ENCODE results near the gene MAP3K1. TPM values are rescaled to one million over a fixed set of nuclear protein-coding genes. Genes with fewer than 3 reads are reported as not detected.

Gene MAP3K1
- total RNA-seq, 3 donors from 2014 or later: 18.2 to 19.1 (median 18.6) TPM

- Mint-ChIP-seq H3K4me3 (no peak overlapping the region), H3K36me3 (ENCODE audit: insufficient read depth) (peaks cover 38% of the 10 kb centered on the region), H3K27me3 (ENCODE audit: low read depth) (no peaks in the 10 kb centered on the region), H3K4me1 (ENCODE audit: low read depth) (peaks cover 13% of the 10 kb centered on the region), H3K9me3 (no peaks in the 10 kb centered on the region)
- DNase-seq: no peak
- no peak for ATAC-seq
These were observed 66.2 kb downstream of the MAP3K1 start for GRCh38 chr5:56881571-56881970.

- no peak for ATAC-seq
- Mint-ChIP-seq H3K4me1 (ENCODE audit: low read depth) (peaks cover 16% of the 10 kb centered on the region), H3K36me3 (ENCODE audit: insufficient read depth) (peaks cover 44% of the 10 kb centered on the region), H3K9me3 (no peaks in the 10 kb centered on the region), H3K4me3 (no peak overlapping the region), H3K27me3 (ENCODE audit: low read depth) (no peaks in the 10 kb centered on the region)
- DNase-seq: no peak
These were observed 78.1 kb downstream of the MAP3K1 start for GRCh38 chr5:56893251-56893951.

GRCh38 chr5:56896763-56897162 lies 81.4 kb downstream of the MAP3K1 start:
- no peak overlapping the region for H3K4me3 Mint-ChIP-seq
- no peaks in the 10 kb centered on the region for H3K27me3 Mint-ChIP-seq (ENCODE audit: low read depth)
- peaks cover 27% of the 10 kb centered on the region for H3K36me3 Mint-ChIP-seq (ENCODE audit: insufficient read depth)
- no peaks in the 10 kb centered on the region for H3K9me3 Mint-ChIP-seq
- ATAC-seq (no peak), DNase-seq (no peak)
- H3K4me1 Mint-ChIP-seq (ENCODE audit: low read depth): peaks cover 11% of the 10 kb centered on the region

- ATAC-seq (no peak), DNase-seq (no peak)
- Mint-ChIP-seq H3K9me3 (no peaks in the 10 kb centered on the region), H3K27me3 (ENCODE audit: low read depth) (no peaks in the 10 kb centered on the region), H3K36me3 (ENCODE audit: insufficient read depth) (peaks cover 20% of the 10 kb centered on the region), H3K4me3 (no peak overlapping the region), H3K4me1 (ENCODE audit: low read depth) (peaks cover 7% of the 10 kb centered on the region)
These were observed 82.9 kb downstream of the MAP3K1 start for GRCh38 chr5:56898213-56898612.

- no peak overlapping the region for H3K4me3 Mint-ChIP-seq
- no peaks in the 10 kb centered on the region for H3K27me3 Mint-ChIP-seq (ENCODE audit: low read depth)
- ATAC-seq: peak in 1 of 2 donors; percentile 28
- H3K4me1 Mint-ChIP-seq (ENCODE audit: low read depth): peaks cover 4% of the 10 kb centered on the region
- no peak for DNase-seq
- no peaks in the 10 kb centered on the region for H3K9me3 Mint-ChIP-seq
- peaks cover 14% of the 10 kb centered on the region for H3K36me3 Mint-ChIP-seq (ENCODE audit: insufficient read depth)
These were observed 85.0 kb downstream of the MAP3K1 start for GRCh38 chr5:56900395-56900794.

- peaks cover 11% of the 10 kb centered on the region for H3K36me3 Mint-ChIP-seq (ENCODE audit: insufficient read depth)
- no peak overlapping the region for H3K4me3 Mint-ChIP-seq
- H3K27me3 Mint-ChIP-seq (ENCODE audit: low read depth): no peaks in the 10 kb centered on the region
- no peaks in the 10 kb centered on the region for H3K9me3 Mint-ChIP-seq
- peak; percentile 67 to 72 for ATAC-seq
- peaks cover 4% of the 10 kb centered on the region for H3K4me1 Mint-ChIP-seq (ENCODE audit: low read depth)
- DNase-seq: peak; percentile 15
These were observed 85.7 kb downstream of the MAP3K1 start for GRCh38 chr5:56900858-56901578.

GRCh38 chr5:56908942-56909293 lies 93.6 kb downstream of the MAP3K1 start:
- Mint-ChIP-seq H3K9me3 (no peaks in the 10 kb centered on the region), H3K27me3 (ENCODE audit: low read depth) (no peaks in the 10 kb centered on the region), H3K4me1 (ENCODE audit: low read depth) (peaks cover 16% of the 10 kb centered on the region), H3K36me3 (ENCODE audit: insufficient read depth) (no peaks in the 10 kb centered on the region), H3K4me3 (peak overlapping the region; percentile 83)
- ATAC-seq (peak; percentile 15 to 27), DNase-seq (peak; percentile 5)

GRCh38 chr5:56909294-56910209 lies 94.2 kb downstream of the MAP3K1 start, which contains the start of gene SETD9:
Gene SETD9 (plus strand): TSS chr5:56909596. CDS start chr5:56909646, 50 bp downstream.
- ATAC-seq (peak; percentile 87 to 88), DNase-seq (peak; percentile 84)
- Mint-ChIP-seq H3K4me3 (peak within 1 kb of the TSS; percentile 83), H3K36me3 (ENCODE audit: insufficient read depth) (no peaks in the 10 kb centered on the region), H3K27me3 (ENCODE audit: low read depth) (no peaks in the 10 kb centered on the region), H3K4me1 (ENCODE audit: low read depth) (peaks cover 16% of the 10 kb centered on the region), H3K9me3 (no peaks in the 10 kb centered on the region)

GRCh38 chr5:56910210-56910965 lies 95.0 kb downstream of the MAP3K1 start:
- peaks cover 16% of the 10 kb centered on the region for H3K4me1 Mint-ChIP-seq (ENCODE audit: low read depth)
- peak; percentile 19 to 34 for ATAC-seq
- H3K4me3 Mint-ChIP-seq: peak overlapping the region; percentile 83
- no peak for DNase-seq
- H3K36me3 Mint-ChIP-seq (ENCODE audit: insufficient read depth): no peaks in the 10 kb centered on the region
- H3K27me3 Mint-ChIP-seq (ENCODE audit: low read depth): no peaks in the 10 kb centered on the region
- no peaks in the 10 kb centered on the region for H3K9me3 Mint-ChIP-seq

- no peaks in the 10 kb centered on the region for H3K27me3 Mint-ChIP-seq (ENCODE audit: low read depth)
- no peak for ATAC-seq
- no peaks in the 10 kb centered on the region for H3K9me3 Mint-ChIP-seq
- no peaks in the 10 kb centered on the region for H3K36me3 Mint-ChIP-seq (ENCODE audit: insufficient read depth)
- peaks cover 14% of the 10 kb centered on the region for H3K4me1 Mint-ChIP-seq (ENCODE audit: low read depth)
- H3K4me3 Mint-ChIP-seq: no peak overlapping the region
- DNase-seq: no peak
These were observed 98.4 kb downstream of the MAP3K1 start for GRCh38 chr5:56913766-56914165.

GRCh38 chr5:56914678-56915077 lies 99.3 kb downstream of the MAP3K1 start:
- Mint-ChIP-seq H3K9me3 (no peaks in the 10 kb centered on the region), H3K4me3 (no peak overlapping the region), H3K4me1 (ENCODE audit: low read depth) (peaks cover 11% of the 10 kb centered on the region), H3K36me3 (ENCODE audit: insufficient read depth) (no peaks in the 10 kb centered on the region), H3K27me3 (ENCODE audit: low read depth) (no peaks in the 10 kb centered on the region)
- ATAC-seq (no peak), DNase-seq (no peak)

- DNase-seq: no peak
- Mint-ChIP-seq H3K4me1 (ENCODE audit: low read depth) (peaks cover 2% of the 10 kb centered on the region), H3K4me3 (no peak overlapping the region), H3K9me3 (no peaks in the 10 kb centered on the region), H3K27me3 (ENCODE audit: low read depth) (no peaks in the 10 kb centered on the region), H3K36me3 (ENCODE audit: insufficient read depth) (peaks cover 6% of the 10 kb centered on the region)
- ATAC-seq: no peak
These were observed 102.2 kb downstream of the MAP3K1 start for GRCh38 chr5:56917534-56917933.

- H3K9me3 Mint-ChIP-seq: no peaks in the 10 kb centered on the region
- peaks cover 2% of the 10 kb centered on the region for H3K4me1 Mint-ChIP-seq (ENCODE audit: low read depth)
- no peak overlapping the region for H3K4me3 Mint-ChIP-seq
- no peak for ATAC-seq
- H3K27me3 Mint-ChIP-seq (ENCODE audit: low read depth): no peaks in the 10 kb centered on the region
- DNase-seq: no peak
- peaks cover 10% of the 10 kb centered on the region for H3K36me3 Mint-ChIP-seq (ENCODE audit: insufficient read depth)
These were observed 102.7 kb downstream of the MAP3K1 start for GRCh38 chr5:56918054-56918453.
